Kidney glomerular epithelial cell (primary cell): Measurements from ENCODE around the gene CFAP97D1.
A peak's percentile ranks its signal among the peaks of the same experiment; 100 is the strongest.

ENCODE experiments used
- DNase-seq: peaks from one replicate; lab custom pipeline; 2025; lab: John Stamatoyannopoulos, UW

CFAP97D1 gene

DNA sequence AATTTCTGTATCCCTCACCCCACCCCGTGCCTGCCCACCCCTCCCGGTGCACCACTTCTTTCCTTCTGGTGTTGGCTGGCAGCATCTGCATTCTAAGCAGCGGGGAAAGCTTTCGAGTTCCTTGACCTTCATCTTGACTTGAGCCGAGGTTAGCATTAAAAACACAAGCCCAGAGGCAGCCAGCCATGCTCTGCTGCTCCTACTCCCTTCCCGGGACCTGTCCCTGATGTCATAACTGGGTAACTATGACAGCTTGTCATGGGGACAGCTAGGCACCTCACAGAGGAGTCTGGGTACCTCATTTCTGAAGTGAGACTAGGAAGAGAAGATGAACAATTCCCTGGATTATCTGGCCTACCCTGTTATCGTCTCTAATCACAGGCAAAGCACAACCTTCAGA is at the start of gene CFAP97D1:
Gene CFAP97D1 (plus strand): TSS at position 301 of the 400 bp plus-strand sequence. CDS start 28 bp downstream, at position 329.
- no peak for DNase-seq

DNA sequence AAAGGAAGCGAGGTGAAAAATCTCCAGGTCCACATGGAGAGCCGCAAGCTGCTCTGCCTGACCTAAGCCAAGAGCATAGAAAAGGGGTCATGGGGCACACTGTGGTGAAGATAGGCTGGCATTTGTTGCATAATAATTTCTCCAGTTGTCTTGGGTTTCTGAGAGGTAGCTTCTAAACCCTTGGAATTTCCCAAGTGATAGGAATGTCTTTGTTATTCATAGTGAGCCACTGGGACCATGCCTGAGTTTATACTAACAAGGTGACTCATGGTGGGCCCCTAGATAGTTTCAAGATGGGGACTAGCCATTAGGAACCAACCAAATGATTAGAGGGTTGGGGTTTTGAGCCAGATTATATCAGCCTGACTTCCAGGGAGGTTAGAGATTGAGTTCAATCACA is 47.3 kb upstream of the CFAP97D1 start:
- peak; percentile 91 for DNase-seq

DNA sequence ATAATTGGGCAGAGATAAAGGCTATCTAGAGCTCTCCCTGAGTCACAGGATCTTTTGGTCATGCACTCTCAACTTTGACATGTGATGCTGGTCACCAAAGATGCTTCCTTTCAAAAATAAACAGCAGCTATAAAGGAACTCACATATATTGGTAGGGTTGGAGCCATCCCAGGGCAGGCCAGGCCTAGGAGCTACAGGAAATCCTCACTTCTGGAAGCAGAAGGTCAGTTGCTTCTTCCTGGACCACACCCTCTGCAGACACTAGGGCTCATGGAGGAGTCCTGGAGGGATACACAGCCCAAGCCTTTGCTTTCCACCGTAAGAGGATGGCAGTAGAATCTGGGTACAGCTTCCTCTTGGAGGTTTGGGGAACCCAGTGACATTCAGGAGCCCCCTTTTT is 46.3 kb upstream of the CFAP97D1 start:
- no peak for DNase-seq

DNA sequence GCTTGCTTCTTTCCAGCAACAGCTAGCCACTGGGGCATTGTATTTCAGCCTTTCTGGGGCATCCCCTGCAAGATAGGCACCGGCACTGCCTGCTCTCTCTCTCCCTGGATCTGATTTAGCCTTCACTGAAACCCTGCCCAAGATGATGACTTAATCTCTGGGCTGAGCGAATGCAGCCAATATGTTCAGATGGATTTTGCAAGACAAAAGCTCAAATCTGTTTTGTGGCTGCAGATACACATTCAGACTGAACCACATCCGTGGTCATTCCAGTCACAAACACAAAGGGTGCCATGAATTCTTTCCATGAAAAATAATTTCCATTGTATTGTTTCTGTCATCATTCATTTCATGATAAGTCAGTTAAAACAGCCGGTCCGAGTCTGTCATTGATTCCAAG is 45.9 kb upstream of the CFAP97D1 start:
- no peak for DNase-seq

DNA sequence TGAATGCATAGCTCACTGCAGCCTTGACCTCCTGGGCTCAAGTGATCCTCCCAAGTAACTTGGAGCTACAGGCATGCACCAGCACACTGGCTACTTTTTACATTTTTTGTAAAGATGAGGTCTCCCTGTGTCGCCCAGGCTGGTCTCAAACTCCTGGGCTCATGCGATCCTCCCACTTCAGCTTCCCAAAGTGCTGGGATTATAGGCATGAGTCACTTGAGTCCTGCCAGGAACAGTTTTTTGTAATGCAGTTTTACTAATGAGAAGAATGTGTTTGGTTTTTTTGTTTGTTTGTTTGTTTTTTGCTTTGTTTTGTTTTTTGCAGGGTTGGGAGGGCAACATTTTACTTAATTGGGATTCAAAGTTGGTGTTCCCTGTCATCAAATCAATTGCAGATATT is 43.8 kb upstream of the CFAP97D1 start:
- no peak for DNase-seq

DNA sequence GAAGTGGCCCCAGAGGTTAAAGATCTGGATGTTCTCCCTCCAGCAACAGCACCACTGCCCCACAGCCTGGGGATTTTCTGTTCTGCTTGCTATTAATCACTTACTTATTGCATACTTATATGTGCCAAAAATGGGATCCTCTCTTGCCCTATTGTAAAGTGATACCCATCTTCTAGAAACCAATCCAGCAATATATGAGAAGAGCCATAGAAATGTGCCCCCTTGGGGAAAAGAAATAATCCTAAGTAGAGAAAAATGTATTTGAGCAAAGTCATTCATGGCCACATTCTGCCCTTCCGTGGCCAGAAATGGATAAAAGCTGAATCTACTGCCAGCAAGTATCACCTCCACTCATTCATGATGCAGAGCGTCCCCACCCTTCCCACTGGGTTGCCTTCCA is 42.5 kb upstream of the CFAP97D1 start:
- DNase-seq, result no peak

DNA sequence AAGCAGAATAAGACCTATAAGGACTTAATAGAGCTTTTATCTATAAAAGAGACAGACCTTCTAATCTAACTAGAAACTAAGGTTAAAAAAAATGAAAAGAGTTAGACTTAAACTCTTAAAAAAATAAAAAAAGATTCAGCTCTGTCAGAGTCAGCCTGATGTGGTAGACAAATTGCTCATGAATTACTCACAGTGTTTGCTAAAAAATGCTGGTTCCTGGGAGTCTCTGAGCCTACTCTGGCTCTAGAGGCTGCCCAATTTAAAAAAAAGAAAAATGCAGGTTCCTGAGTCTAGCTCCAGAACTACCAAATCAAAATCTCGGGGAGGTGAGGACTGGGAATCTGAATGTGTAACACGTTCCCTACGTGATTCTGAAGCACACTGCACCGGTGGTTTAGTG is 39.7 kb upstream of the CFAP97D1 start:
- DNase-seq, result peak; percentile 29

DNA sequence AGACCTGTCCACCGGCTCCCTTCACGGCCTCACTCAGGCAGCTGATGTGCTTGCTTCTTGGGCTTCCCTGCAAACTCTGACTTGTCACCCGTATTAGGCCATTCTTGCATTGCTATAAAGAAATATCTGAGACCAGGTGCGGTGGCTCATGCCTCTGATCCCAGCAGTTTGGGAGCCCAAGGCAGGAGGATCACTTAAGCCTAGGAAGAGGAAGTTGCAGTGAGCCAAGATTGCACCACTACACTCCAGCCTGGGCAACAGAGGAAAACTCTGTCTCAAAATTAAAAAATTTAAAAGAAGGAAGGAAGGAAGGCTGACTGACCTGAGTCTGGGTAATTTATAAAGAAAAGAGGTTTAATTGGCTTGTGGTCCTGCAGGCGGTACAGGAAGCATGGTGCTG is 38.6 kb upstream of the CFAP97D1 start:
- DNase-seq, result no peak

DNA sequence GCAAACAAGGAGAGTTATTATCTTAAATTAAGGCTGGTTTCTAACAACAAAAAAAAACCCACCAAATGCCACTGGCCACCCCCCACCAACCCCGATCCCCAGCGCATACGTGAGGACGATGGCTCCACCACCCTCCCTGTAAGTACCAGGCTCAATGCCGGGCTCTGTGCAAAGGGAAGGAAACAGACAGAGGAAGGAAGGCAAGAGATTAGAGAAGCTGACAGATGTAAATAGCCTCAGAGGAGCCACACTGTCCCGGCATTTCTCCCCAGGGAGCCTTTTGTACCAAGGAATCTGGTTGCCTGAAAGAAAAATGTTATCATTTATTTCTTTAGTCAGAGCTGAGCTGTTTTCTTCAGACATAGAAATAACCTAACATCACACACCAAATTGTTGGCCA is 34.7 kb upstream of the CFAP97D1 start:
- no peak for DNase-seq

DNA sequence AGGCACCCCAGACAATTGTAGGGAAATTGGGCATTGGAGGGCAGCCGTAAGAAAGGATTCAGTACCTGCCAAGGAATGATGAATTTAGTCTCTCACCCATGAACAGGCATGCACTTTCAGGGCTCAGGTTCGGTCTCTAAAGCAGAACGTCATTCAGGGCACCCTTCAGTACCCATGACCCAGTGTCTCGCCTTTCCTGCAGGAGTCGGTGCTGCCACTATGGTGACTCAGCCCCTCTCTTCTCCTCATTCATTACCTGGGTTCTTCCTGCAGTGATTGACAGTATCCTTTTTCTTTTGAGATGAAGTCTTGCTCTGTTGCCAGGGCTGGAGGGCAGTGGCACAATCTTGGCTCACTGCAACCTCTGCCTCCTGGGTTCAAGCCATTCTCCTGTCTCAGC is 30.1 kb upstream of the CFAP97D1 start:
- DNase-seq, result no peak

DNA sequence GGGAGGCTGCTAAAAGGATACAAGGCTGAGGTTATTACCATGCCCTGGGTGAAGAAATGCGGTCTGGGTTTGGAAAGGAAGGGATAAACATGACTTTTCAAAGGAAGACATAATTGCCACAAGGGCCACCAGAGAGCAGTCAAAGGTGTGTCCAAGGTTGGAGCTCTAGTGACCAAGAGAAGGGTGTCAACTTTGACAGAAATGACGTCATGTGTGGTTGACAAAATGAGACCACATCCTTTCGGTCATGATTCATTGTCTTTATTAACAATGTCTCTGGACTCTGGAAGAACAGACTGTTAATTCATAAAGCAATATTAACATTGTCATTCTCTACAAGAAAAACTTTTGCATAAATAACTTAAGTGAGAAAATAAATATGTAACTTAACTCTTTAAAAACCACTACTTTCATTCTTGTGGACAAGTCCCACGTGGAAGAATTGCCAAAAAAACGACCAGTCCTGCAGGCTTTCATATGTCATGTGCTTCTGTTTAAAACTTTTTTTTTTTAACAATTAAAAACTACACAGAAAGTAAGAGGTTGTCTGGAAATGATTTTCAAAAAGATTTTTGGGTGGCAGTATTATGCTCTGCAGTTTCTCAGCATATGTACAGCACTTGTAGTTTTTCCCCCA is 26.6 kb upstream of the CFAP97D1 start:
- no peak for DNase-seq

DNA sequence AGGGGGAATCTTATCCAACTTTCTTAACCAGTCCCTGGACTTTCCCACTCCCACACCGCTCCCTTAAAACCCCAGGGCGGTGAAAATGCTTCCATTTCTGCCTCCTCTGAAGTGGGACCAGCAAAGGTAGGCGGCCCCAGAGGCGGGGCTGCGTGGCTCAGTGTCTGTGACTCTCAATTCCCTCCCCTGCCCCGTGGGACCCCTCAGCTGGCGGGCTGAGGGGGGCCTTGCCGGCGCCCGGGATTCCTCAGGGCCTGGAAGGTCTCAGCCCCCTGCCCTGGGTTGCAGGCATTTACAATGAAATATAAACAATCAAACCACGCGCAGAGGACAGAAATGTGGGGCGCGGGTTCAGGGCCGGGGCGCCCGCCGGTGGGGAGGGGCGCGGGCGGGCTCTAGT is 25.3 kb upstream of the CFAP97D1 start:
- no peak for DNase-seq

DNA sequence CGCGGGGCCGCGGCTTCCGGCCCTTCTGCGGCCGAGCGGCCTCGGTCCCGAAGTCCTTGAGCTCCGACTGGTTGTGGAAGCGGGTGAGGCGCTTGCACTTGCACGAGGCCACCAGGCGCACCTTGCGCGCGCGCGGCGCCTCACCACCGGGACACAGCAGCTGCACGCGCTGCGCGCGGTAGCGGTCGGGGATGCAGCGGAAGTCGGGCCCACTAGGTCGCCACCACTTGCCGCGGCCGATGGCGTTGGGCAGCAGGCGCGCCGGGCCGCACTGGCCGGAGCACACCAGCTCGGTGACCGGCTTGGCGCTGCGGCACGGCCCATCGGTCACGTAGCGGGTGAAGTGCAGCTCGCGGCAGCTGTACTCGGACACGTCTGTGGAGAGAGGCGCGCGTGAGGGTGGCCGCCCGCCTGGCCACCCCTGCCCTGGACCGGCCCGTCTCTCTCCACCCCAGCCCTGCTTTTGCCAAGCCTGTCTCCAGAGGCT is 24.8 kb upstream of the CFAP97D1 start:
- no peak for DNase-seq

DNA sequence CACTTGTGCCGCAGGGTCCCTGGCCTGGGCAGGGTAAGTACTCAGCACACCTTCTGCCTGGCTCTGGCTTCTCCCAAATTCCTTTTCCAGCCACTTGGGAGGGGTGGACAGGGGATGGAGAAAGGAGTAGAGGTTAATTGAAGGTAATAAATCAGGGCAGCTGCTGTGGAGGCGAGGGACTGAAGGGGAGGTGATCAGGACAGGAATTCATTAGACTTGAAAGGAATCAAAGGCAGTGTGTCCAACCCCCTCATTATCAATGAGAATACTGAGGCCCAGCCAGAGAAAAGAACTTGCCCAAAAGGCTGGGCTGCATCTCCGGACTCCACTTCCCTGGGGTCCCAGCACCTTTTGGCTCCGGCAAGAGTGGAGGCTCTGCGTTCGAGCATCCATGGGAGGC is 24.0 kb upstream of the CFAP97D1 start:
- no peak for DNase-seq

DNA sequence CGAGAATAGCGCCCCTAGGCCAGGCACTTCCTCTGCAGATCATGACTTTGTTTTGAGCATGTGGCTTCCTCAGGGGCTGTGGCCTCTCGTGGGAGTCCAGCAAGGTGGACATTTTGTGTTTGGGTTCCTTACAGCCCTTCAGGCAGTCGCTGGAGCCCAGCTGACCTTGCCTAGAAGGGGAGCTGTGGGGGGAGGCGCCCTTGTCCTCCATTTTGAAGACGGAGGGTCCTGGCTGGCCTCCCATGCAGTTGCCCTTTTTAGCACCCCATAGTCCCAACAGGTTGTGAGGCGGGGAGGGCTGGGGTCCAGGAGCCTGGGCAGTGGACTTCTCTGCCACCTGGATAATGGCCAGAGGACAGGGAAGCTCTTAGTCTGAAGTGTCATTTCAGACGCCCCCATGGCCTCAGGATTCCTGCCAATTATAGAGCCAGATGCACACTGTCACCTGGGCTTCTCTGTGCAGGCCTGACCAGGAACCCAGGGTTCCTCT is 23.0 kb upstream of the CFAP97D1 start:
- DNase-seq, result no peak

DNA sequence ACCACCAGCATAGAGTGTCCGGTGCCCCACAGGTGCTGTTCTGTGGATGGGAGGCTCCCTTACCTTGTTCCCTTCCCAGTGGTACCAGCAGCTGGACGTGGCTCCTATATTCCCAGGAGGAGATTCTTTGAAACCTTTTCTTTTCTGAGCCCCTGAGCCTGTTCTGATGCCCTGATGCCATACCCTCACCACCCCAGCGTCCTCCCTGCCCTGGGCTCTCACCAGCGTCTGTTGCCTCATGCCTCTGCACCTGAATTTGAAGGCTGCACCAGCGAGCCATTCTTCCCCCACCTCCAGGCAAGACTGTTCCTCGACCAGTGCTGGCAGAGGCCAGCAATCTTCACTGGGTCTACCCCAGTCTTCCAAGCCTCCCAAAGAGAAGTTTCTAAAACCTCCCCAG is 22.1 kb upstream of the CFAP97D1 start:
- DNase-seq, result no peak

DNA sequence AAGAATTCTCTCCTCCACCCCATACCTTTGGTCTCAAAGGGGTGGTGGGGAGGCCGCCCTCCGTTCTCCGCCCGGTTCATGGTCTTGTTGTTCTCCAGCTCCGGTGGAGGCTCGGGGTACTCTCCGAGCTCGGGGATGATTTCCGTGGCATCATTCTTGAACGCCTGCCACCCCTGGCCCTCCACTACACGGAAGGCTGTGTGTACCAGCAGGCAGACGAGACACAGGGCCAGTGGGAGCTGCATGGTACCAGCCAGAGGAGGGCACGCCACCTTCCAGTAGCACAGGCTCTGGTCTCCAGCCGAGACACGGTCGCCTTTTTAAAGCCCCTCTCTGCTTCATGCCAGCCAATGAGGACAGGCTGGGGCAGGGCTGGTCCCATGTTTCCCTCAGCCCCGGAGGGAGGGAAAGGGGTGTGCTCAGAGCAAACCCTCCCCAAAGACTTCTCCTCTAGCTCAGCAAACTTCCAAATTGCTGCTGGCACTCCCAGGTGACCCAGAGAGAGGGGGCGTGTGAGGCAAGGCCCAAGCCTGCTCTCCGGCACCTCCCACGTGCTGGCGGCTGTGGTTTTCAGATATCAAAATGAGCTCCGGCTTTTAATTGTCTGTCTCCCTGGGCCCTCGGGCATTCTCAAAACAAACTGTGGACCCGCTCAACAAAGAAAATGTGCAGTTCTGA is 21.6 kb upstream of the CFAP97D1 start, which contains the start of gene SOST:
Gene SOST (minus strand): TSS at position 295 of the 678 bp plus-strand sequence. CDS start 50 bp downstream, at position 245.
- DNase-seq, result no peak

DNA sequence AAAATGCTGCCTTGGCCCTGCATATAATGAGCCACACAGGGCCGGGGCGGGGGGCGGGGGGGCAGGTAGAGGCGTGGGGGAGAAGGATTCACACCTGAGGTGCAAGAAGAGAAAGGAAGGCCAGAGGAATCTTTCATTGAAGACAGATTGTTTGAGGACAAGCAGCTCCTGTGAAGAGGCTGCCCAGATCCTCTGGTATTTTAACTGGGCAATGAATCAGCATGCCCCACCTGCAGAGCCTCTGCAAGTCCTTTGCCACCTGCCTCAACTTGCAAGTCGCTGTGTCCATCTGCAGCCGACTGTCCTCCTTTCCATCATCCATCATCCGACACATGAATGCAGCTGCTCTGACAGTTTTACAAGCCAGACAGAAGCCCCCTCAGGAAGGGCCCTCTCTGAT is 20.4 kb upstream of the CFAP97D1 start:
- DNase-seq, result no peak

DNA sequence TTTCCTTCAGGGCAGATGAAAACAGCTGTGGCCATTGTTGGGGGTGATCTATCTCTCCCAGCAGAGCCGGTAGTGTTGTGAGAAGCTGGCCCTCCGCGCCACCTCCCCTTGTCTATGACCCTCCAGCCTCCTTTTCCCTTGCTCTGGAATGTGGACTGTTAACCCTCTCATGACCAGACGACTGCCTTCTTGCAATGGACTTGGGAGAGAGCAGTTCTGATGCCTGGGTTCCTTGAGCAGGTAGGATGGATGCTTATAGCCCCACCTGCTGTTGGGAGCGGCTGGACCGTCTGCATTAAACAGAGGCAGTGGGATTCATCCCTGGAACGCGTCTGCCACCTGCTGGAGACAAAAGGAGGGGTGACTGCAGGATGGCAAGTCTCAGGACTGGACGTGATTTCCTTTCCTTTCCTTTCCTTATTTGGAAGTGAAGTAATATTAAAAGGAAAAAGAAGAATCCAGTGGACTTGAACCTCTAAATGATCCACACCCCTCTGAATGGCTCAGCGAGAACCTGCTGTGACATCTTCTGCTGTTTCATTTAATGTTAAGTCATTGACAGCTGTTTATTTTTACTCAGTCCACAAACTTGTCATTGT is 19.9 kb upstream of the CFAP97D1 start:
- peak; percentile 91 for DNase-seq

DNA sequence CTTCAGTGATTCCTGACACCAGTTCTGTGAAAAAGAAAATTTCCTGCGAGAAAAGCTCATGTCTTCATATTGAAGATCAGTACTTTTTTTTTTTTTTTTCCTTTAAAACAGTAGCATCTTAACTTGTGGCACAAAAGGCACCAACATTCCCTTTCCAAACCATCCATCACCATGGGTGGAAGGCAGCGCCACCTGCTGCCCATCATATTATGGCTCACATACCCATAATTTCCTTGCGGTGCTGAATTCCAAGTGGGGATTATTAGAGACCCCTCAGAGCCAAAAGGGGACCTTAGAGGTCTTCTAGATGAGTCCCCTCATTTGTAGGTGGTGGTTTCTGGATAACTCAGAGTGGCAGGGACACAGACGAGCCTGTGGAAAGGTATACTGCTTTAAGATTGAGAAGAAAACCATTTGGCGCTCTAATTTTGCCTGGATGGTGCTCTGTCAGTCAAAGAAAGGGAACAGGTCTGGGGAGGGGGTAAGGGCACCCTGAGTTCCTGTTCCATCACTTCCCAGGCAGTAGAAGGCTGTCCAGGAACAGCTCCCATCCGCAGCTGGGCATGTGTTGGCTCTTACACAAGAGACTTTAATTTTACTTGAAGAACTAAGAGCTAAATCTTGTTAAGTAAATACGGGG is 13.7 kb upstream of the CFAP97D1 start:
- DNase-seq, result no peak

DNA sequence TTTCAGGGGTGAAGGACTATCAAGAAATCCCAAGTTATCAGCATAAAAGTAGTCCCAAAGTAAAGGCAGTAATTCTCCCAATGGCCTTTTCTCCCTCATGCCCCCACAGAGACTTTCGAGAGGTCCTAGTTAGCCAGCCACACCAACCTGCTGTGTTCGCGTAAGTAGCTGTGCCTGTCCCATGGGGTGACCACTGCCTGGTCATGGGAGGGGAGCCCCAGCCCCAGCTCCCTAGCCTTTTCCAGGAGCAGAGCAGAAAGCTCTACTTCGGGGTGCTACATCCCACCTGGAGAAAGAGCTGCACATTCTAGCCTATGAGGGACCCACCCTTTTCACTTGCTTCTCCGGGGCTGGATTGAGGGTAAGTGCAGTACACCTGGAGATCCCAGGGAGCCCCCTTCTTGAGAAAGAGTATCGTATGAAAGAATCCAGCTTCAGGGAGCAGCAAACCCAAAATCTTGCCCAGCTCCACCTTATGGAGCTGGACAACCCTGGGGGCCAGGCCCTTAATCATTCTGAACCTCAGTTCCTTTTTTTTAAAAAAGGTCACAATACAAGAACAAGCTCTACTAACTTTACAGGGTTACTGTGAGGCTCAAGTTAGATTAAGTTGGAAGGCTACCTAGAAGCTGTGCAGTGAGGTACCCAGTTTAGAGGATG is 13.1 kb upstream of the CFAP97D1 start:
- no peak for DNase-seq

DNA sequence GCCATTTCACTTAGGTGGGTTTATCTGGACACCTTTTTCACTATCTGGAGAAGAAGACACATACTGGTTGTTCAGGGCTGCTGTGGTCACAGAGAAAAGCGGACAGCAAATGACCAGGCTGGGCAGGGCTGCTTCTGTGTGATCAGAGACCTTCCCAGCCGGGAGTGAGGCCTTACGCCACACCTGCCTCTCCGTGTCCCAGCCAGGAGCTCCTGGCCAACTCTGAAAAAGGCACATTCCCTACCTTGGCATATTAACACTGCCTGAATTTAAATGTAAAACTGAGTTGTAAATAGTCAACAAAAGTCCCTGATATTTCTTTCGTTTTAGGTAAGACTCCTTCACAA is 12.5 kb upstream of the CFAP97D1 start:
- no peak for DNase-seq
